ENCODE data around the gene DDB1. TPM values are rescaled to one million over a fixed set of nuclear protein-coding genes. Genes with fewer than 3 reads are reported as not detected.

The DDB1 gene
- total and polyA plus RNA-seq, 10 of the 15 experiments (the other 5 are each of a cell fraction or from before 2014, with no cell fraction given): 136 to 272 (median 216) TPM

- no TSS peak for BruUV-seq (replicated peaks)
- intact Hi-C loops (cut with micrococcal nuclease; ENCODE audit: unreplicated experiment) (no loop called here), in situ Hi-C loops (cut with MboI) (no loop called here)
- Histone ChIP-seq H3K4me3 (no peak overlapping the region), H4K20me1 (ENCODE audit: control insufficient read depth, insufficient read depth) (no peaks in the 10 kb centered on the region), H3K27me3 (replicated peaks in 1 of 2; ENCODE audit: control insufficient read depth in 2 of 2, insufficient read depth in 2 of 2, low read length in 1 of 2) (no peaks in the 10 kb centered on the region), H3K4me2 (ENCODE audit: control insufficient read depth, insufficient read depth) (no peak overlapping the region), H3K9ac (ENCODE audit: control insufficient read depth, insufficient read depth, low read length) (no peak overlapping the region), H3K4me1 (ENCODE audit: control insufficient read depth, insufficient read depth, low read length) (peaks cover 14% of the 10 kb centered on the region), H3K9me3 (replicated peaks; ENCODE audit: control insufficient read depth, insufficient read depth, low read length) (no peaks in the 10 kb centered on the region), H3K36me3 (ENCODE audit: control insufficient read depth in 2 of 2, insufficient read depth in 2 of 2, low read length in 1 of 2) (peaks cover 17 to 32% of the 10 kb centered on the region in 2 experiments), H3K27ac (ENCODE audit: control insufficient read depth, insufficient read depth) (no peak overlapping the region), H2AFZ (ENCODE audit: control insufficient read depth, low read depth, low read length) (no peak overlapping the region), H3K79me2 (ENCODE audit: control insufficient read depth, insufficient read depth, low read length) (peaks cover 21% of the 10 kb centered on the region)
- ATAC-seq: no peak
- RAD21 ChIA-PET (ENCODE audit: unreplicated experiment): interaction anchor here (0.9 to 8.0 kb wide), 3 partner anchors 8 to 31 kb away, joined by 3 to 72 read pairs (median 3); partner anchors contain the start of genes CYB561A3 and TMEM138
- no peak for DNase-seq (ENCODE audit: low read depth, low spot score)
- WGBS (ENCODE audit: insufficient coverage, insufficient replicate concordance, low lambda C conversion rate, missing lambda C conversion rate): over 99% methylated on average over 6 of the region's 6 CpGs
- TF ChIP-seq REST (IDR thresholded peaks at IDR 0.05; ENCODE audit: low read depth, low read length) (no peak), NR2F1 (conservative IDR thresholded peaks at IDR 0.05) (no peak), EP300 (IDR thresholded peaks at IDR 0.05; ENCODE audit: borderline replicate concordance in 1 of 2, control insufficient read depth in 1 of 2, low read depth in 2 of 2, low read length in 2 of 2) (no peak), IRF3 (IDR thresholded peaks at IDR 0.05) (no peak), RAD21 (IDR thresholded peaks at IDR 0.05; ENCODE audit: insufficient read depth, low read depth, low read length) (no peak), ZBTB33 (IDR thresholded peaks at IDR 0.05) (no peak)
- CTCF ChIA-PET: interaction anchor here (1.0 to 23.9 kb wide), 4 partner anchors 17 to 68 kb away, joined by 3 to 387 read pairs (median 160); no protein-coding TSS in a partner anchor
- SMC1A ChIA-PET (ENCODE audit: uncharacterized antibody, unreplicated experiment): interaction anchor here (0.8 to 2.0 kb wide), 4 partner anchors 11 to 31 kb away, joined by 3 to 8 read pairs (median 4); no protein-coding TSS in a partner anchor
- POLR2A ChIA-PET: interaction anchor here (7.0 kb wide), 1 partner anchor 8 kb away, joined by 111 read pairs; the partner anchor contains the start of genes CYB561A3 and TMEM138
- FAIRE-seq: no peak
These were observed 34.5 kb upstream of the DDB1 start for GRCh38 chr11:61367406-61367805.

Data from GM12878 (cell line).